Gastrocnemius medialis (tissue), 4 donors: ENCODE measurements around the gene ATXN10. TPM values are rescaled to one million over a fixed set of nuclear protein-coding genes. Genes with fewer than 3 reads are reported as not detected.

ENCODE experiments used
- ATAC-seq, 2 donors: fragments of 150-250 bp; one replicate each; pipeline ENCODE4 v1.9.1; 2016
- DNase-seq, 2 donors: peaks; one replicate each; pipeline ENCODE4 v3.0.0-alpha.2; 2019
- H3K27ac ChIP-seq, 4 donors: fragments of 200-600 bp; sonication (generic); 1 replicate in 1 of 4; 2 replicates in 3 of 4; pipeline ENCODE4 v1.5.1; 2016 to 2018; ENCODE audit warnings: mild to moderate bottlenecking in 2 of 4, moderate library complexity in 1 of 4
- H3K27me3 ChIP-seq, 3 donors: fragments of 200-600 bp; sonication (generic) in 2 of 3; 1 replicate in 1 of 3; 2 replicates in 2 of 3; pipeline versions ENCODE4 v1.5.1 to v1.6.0; 2016 to 2019; ENCODE audit warnings: mild to moderate bottlenecking in 1 of 3, moderate library complexity in 1 of 3
- H3K36me3 ChIP-seq, 2 donors: fragments of 200-600 bp; sonication (generic) in 1 of 2; one replicate each; pipeline ENCODE4 v1.5.1; 2017 to 2018
- H3K4me1 ChIP-seq, 2 donors: fragments of 200-600 bp; sonication (generic) in 1 of 2; one replicate each; pipeline ENCODE4 v1.5.1; 2016 to 2017; ENCODE audit warnings: mild to moderate bottlenecking in 2 of 2
- H3K4me3 ChIP-seq, 4 donors: fragments of 200-600 bp; sonication (generic) in 3 of 4; 1 replicate in 1 of 4; 2 replicates in 3 of 4; pipeline ENCODE4 v1.5.1; 2016 to 2019; ENCODE audit warnings: mild to moderate bottlenecking in 2 of 4
- H3K9me3 ChIP-seq, 3 donors: fragments of 200-600 bp; sonication (generic) in 2 of 3; 1 replicate in 1 of 3; 2 replicates in 2 of 3; pipeline ENCODE4 v1.5.1; 2016 to 2019
- CTCF ChIP-seq, 5 experiments: fragments of 450-650 bp in 3 of 5; fragments of 200-600 bp in 2 of 5; sonication (generic) in 2 of 5; IDR thresholded peaks in 4 of 5; conservative IDR thresholded peaks in 1 of 5; 1 replicate in 4 of 5; 2 replicates in 1 of 5; pipeline ENCODE4 v1.5.1; 2016 to 2019; ENCODE audit warnings: antibody characterized with exemption in 5 of 5, mild to moderate bottlenecking in 3 of 5, moderate library complexity in 3 of 5
- POLR2A ChIP-seq, 2 donors: fragments of 450-650 bp; IDR thresholded peaks; one replicate each; pipeline ENCODE4 v1.6.1; 2017; ENCODE audit warnings: antibody characterized with exemption in 2 of 2, mild to moderate bottlenecking in 2 of 2, moderate library complexity in 2 of 2
- in situ Hi-C, 4 donors: fragments of 200-750 bp; cut with MboI; loops; one replicate each; pipeline versions ENCODE4 v1.15.0 to v1.8.0; 2017; ENCODE audit warnings: low sequenced_read_pairs in 4 of 4
- intact Hi-C: fragments of 100-400 bp; cut with DNase I; formaldehyde crosslinking; loops from one replicate; pipeline ENCODE4 v1.15.1; 2023; ENCODE audit warnings: low total_unique reads
- total RNA-seq, 4 donors: library from RNA; depleted of rRNA; stranded (reverse); fragments of >200 nt; gene quantifications; one replicate each; pipeline versions ENCODE4 v1.1.0 to v1.2.3, GENCODE V29; 2016

The ATXN10 gene
- total RNA-seq, 4 donors from 2014 or later: 52.9 to 98.9 (median 78.5) TPM

- H3K4me1 ChIP-seq: no peaks in the 10 kb centered on the region
- no peaks in the 10 kb centered on the region for H3K9me3 ChIP-seq
- no peak overlapping the region for H3K4me3 ChIP-seq
- no peaks in the 10 kb centered on the region for H3K27me3 ChIP-seq
- TF ChIP-seq CTCF (IDR thresholded peaks at IDR 0.05 in 4 of 5, conservative IDR thresholded peaks at IDR 0.05 in 1 of 5) (no peak), POLR2A (IDR thresholded peaks at IDR 0.05) (no peak)
- in situ Hi-C loops: no loop called here
- H3K27ac ChIP-seq: no peak overlapping the region
- ATAC-seq: no peak
- no peaks in the 10 kb centered on the region for H3K36me3 ChIP-seq
- no peak for DNase-seq
- intact Hi-C loops: no loop called here
Observed at GRCh38 chr22:45826520-45826919, 154.9 kb downstream of the ATXN10 start.

GRCh38 chr22:45828841-45829240, 157.2 kb downstream of the ATXN10 start:
- Histone ChIP-seq H3K9me3 (no peaks in the 10 kb centered on the region), H3K4me1 (peaks cover 10% of the 10 kb centered on the region in 2 donors), H3K36me3 (no peaks in the 10 kb centered on the region), H3K4me3 (no peak overlapping the region), H3K27ac (no peak overlapping the region), H3K27me3 (no peaks in the 10 kb centered on the region)
- intact Hi-C loops: no loop called here
- TF ChIP-seq CTCF (IDR thresholded peaks at IDR 0.05 in 4 of 5, conservative IDR thresholded peaks at IDR 0.05 in 1 of 5) (no peak), POLR2A (IDR thresholded peaks at IDR 0.05) (no peak)
- DNase-seq (no peak), ATAC-seq (no peak)
- in situ Hi-C loops: no loop called here

GRCh38 chr22:45830531-45831245, 159.1 kb downstream of the ATXN10 start:
- ATAC-seq (no peak), DNase-seq (no peak)
- in situ Hi-C loops: no loop called here
- intact Hi-C loops: loop anchor here (5.0 kb wide), 1 partner anchor 183 kb away; no protein-coding TSS in a partner anchor
- Histone ChIP-seq H3K9me3 (no peaks in the 10 kb centered on the region), H3K27ac (no peak overlapping the region), H3K27me3 (no peaks in the 10 kb centered on the region), H3K4me1 (peaks cover 10% of the 10 kb centered on the region in 2 donors), H3K4me3 (no peak overlapping the region), H3K36me3 (no peaks in the 10 kb centered on the region)
- no peak for TF ChIP-seq POLR2A (IDR thresholded peaks at IDR 0.05)

- intact Hi-C loops: loop anchor here (5.0 kb wide), 1 partner anchor 184 kb away; no protein-coding TSS in a partner anchor
- TF ChIP-seq POLR2A (IDR thresholded peaks at IDR 0.05) (no peak), CTCF (IDR thresholded peaks at IDR 0.05 in 4 of 5, conservative IDR thresholded peaks at IDR 0.05 in 1 of 5) (no peak)
- no peaks in the 10 kb centered on the region for H3K36me3 ChIP-seq
Observed at GRCh38 chr22:45831394-45831793, 159.8 kb downstream of the ATXN10 start.

GRCh38 chr22:45832180-45832579, 160.5 kb downstream of the ATXN10 start:
- no peak for ATAC-seq
- in situ Hi-C loops: no loop called here

More at GRCh38 chr22:45831394-45831793, 159.8 kb downstream of the ATXN10 start:
- Histone ChIP-seq H3K4me3 (no peak overlapping the region), H3K27me3 (no peaks in the 10 kb centered on the region), H3K27ac (no peak overlapping the region), H3K9me3 (no peaks in the 10 kb centered on the region), H3K4me1 (peaks cover 10% of the 10 kb centered on the region in 2 donors)
- DNase-seq (no peak), ATAC-seq (no peak)
- in situ Hi-C loops: no loop called here

More at GRCh38 chr22:45832180-45832579, 160.5 kb downstream of the ATXN10 start:
- no peaks in the 10 kb centered on the region for H3K36me3 ChIP-seq
- DNase-seq: no peak
- intact Hi-C loops: loop anchor here (5.0 kb wide), 1 partner anchor 185 kb away; no protein-coding TSS in a partner anchor
- H3K27me3 ChIP-seq: no peaks in the 10 kb centered on the region
- no peak overlapping the region for H3K4me3 ChIP-seq
- TF ChIP-seq POLR2A (IDR thresholded peaks at IDR 0.05) (no peak), CTCF (IDR thresholded peaks at IDR 0.05 in 4 of 5, conservative IDR thresholded peaks at IDR 0.05 in 1 of 5) (no peak)
- H3K4me1 ChIP-seq: peaks cover 10% of the 10 kb centered on the region in 2 donors
- no peak overlapping the region for H3K27ac ChIP-seq
- no peaks in the 10 kb centered on the region for H3K9me3 ChIP-seq
